IPS-18c (cell line): ENCODE measurements around the gene SAFB2.

Source experiments
- H3K4me3 ChIP-seq: 2 replicates; pipeline ENCODE4 v1.7.0; 2013; ENCODE audit warnings: low read depth, mild to moderate bottlenecking, low read length, moderate library complexity; ENCODE audit not compliant: insufficient read depth
- H3K9me3 ChIP-seq: one replicate; pipeline ENCODE4 v1.6.1; 2013; ENCODE audit warnings: mild to moderate bottlenecking, low read length, moderate library complexity; ENCODE audit not compliant: control insufficient read depth, insufficient read depth

SAFB2 gene

DNA sequence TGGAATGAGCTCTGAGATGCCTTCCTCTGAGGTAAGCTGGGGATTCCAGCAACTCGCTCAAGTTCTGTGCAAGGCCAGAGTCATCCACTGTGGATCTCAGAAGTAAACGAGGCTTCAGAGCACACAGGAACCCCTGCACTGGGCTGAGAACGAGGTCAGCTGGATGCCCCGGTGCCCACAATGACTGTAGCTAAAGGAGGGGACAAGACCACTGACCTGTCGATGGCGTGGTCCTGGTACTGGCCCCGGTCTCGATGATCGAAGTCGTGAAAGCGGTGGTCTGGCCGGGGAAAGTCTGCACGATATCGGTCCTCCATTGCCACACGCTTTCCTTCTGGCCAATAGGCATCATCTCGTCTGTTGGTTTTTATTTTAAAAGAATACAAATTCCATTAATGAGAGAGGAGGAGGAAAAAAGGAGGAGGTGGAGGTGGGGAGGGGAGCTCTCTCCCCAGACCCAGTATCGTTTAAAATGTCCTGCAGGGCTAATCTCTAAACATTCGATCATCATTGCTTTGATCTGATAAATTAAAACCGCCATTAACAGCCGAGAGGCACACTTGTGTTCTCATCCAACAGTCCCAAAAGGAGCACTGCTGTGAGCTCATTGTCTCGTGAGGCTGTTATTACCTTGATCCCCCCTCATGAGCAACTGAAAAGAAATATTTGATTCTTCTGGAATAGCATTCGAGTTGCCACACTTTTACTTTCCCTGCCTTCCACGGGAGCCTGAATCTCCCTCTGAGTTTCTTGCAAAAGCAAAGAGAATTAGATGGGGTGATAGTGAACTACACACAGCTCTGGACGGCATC lies 29.8 kb downstream of the SAFB2 start:
- H3K9me3 ChIP-seq, result no peaks in the 10 kb centered on the region
- no peak overlapping the region for H3K4me3 ChIP-seq

DNA sequence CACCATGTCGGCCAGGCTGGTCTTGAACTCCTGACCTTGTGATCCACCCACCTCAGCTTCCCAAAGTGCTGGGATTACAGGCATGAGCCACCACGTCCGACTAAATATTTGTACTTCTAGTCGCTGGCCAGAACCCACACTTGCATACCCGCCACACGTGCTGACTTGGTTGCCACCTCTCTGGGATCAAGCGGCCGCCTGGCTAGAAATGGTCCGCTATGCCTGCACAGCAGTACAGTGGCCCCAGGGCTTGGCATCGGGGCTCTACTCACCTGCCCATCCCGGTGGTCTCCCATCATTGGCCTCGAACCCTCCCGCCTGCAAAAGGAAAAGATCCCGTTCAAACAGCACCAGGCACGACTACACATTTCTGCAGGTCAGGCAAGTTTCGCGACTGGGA lies 31.1 kb downstream of the SAFB2 start:
- H3K9me3 ChIP-seq, result no peaks in the 10 kb centered on the region
- no peak overlapping the region for H3K4me3 ChIP-seq

DNA sequence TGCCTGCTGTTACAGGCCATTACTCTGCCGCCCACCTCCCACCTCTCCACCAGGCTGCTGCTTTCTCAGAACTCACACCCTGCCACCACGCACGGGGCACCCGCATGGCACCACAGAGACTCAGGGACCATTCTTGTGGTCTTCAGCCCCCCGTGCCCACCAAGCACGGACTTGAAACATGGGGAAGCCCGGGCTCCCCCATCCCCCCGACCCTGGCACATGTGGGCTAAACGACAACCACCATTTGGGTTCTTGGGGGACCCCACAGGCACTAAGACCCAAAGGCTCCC lies 31.8 kb downstream of the SAFB2 start:
- Histone ChIP-seq H3K9me3 (no peaks in the 10 kb centered on the region), H3K4me3 (no peak overlapping the region)

DNA sequence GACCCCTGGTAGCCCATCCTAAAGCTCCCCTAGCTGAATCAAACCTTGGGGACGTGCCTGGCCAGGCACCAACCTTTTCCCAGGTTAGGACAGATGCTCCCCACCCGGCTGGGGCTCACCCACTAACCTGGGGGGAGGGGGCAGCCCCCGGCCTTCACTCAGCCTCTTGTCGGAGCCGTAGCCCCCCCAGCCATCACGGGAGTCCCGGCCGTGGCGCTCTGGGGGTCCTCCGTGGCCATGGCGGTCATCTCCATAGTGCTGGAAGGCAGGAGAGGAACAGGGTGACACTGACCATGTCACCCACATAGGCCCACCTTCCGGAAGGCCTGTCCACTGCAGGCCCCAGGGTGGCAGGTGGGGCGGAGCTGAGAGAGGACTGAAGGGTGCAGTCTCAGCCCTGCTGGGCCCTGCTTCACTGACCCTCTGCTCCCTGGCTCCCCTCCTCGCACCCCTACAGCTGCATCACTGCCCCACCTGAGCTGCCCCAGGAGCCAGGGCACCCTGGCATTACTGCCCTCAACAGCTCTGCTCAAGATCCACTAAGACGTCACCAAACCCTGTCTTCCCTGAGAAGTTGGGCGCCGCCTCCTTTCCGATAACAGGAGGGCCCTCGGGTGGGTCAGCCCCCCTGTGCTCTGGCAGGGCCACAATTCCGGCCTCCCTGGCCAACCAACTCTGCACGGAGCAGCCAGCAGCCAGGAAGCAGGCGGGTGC lies 32.3 kb downstream of the SAFB2 start:
- no peak overlapping the region for H3K4me3 ChIP-seq
- no peaks in the 10 kb centered on the region for H3K9me3 ChIP-seq

DNA sequence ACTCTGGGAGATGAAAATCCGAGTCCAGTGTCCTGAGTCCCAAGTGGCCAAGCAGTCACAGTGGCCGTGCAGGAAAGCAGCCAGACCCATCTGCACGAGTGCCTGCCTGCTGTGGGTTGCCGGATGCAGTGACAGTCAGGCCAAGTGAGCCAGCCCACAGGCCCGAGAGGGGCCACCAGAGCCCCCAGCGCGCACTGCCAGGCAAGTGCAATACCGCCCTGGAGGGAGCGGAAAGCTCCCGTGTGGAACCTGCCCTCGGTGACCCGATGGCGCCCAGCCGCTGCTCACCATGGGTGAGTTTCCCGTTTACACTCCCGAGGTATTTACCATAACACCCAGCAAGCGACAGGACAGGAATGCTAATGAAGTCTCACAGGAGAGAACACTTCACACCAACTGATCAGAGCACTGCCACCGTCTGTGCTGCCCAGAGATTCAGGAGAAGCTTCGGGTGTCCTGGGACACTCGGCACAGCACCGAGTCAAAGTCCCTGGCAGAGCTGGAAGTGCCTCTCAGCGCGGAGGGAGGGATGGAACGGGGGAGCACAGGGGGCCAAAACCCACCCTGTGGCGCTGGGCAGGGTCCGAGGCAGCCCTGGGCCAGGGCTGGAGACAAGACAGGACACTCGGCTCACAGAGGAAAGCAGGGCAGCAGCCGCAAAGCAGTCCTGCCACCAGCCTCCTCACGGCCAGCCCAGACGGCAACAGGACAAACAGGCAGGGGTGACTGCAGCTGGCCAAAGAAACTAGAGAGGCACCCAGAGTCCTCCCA lies 33.5 kb downstream of the SAFB2 start:
- Histone ChIP-seq H3K4me3 (no peak overlapping the region), H3K9me3 (no peaks in the 10 kb centered on the region)

DNA sequence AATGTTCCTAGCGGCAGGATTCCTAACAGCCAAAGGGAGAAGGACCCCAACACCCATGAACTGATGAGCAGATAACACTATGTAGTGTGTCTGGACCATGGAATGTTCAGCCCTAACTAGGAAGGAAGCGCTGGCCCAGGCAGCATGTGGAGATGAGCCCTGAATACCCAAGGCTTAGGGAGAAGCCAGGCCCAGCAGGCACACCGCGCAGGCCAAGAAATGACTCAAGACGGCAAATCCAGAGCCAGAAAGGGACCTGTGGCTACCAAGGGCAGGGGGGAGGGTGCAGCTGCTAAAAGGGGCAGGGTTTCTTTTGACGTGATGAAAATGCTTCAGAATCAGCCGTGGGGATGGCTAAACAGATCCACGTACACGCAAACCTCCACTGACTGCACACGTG lies 34.1 kb downstream of the SAFB2 start:
- Histone ChIP-seq H3K9me3 (no peaks in the 10 kb centered on the region), H3K4me3 (no peak overlapping the region)

DNA sequence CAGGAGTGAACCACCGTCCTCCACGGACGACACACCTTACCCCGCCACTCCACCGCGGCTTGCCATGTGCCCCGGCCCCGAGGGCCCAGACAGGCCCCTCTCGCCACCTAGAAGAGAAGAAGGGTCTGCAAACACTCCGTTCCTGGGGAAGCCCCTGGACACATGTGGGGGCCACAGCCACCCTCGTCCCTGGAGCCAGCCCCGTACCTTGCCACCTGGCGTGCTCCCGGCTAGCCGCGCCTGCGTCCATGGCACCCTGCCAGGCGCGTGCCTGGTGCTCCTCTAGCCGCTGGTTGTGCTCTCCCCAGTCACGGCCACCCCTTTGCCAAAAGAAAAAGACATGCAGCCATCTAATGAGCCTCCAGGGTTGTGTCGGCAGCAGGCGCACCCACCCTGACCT lies 34.9 kb downstream of the SAFB2 start:
- no peaks in the 10 kb centered on the region for H3K9me3 ChIP-seq
- H3K4me3 ChIP-seq, result no peak overlapping the region

DNA sequence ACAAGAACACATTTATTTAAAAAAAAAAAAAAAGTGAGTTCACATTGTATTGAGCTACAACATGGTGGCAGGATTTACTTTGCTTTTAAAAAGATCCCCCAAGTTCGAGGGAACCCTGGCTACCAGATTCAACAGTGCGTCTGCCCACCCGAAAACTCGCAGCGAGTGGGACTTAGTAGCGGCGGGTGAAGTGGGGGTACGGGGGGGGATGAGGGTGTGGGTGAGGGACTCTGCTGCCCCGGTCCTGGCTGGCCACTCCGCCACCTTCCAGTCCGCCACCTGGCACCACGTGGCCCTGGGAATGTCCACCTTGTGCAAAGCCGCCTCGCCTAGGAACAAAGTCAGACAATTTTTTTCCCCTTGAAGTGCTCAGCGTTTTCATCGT lies 35.5 kb downstream of the SAFB2 start:
- H3K4me3 ChIP-seq, result no peak overlapping the region
- no peaks in the 10 kb centered on the region for H3K9me3 ChIP-seq

DNA sequence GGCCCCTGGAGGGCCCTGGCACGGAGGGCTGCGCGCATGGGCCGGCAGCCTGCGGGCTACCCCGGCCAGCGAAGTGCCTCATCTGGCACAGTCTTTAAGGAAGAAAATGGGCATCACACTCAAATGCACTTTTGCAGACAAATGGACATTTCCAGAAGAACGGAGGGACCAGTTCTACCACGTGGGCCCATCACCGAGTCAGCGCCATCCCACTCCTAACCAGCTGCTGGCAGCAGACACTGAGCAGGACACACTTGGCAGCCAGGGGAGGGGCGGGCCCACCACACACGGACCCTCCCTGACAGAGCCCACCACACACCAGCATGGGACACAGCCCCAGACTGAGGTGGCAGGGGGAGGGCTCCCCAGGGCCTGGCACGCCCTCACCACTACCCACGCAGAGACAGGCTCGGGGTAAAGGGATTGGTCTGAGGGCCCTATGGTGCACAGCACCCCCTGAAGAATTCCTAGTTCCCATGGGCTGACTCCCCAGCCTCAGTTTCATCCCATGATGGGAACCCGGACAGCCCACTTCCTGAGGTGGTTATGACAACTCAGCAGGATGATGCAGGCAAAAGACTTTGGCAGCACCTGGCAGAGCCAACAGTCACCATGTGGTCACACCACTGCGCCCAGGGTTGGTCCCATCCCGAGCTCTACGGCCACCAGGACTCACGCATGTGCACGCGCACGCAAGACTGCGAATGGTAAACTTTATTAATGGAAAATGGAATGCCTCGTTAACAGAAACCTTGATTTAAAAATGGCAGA lies 36.1 kb downstream of the SAFB2 start:
- Histone ChIP-seq H3K4me3 (no peak overlapping the region), H3K9me3 (no peaks in the 10 kb centered on the region)

DNA sequence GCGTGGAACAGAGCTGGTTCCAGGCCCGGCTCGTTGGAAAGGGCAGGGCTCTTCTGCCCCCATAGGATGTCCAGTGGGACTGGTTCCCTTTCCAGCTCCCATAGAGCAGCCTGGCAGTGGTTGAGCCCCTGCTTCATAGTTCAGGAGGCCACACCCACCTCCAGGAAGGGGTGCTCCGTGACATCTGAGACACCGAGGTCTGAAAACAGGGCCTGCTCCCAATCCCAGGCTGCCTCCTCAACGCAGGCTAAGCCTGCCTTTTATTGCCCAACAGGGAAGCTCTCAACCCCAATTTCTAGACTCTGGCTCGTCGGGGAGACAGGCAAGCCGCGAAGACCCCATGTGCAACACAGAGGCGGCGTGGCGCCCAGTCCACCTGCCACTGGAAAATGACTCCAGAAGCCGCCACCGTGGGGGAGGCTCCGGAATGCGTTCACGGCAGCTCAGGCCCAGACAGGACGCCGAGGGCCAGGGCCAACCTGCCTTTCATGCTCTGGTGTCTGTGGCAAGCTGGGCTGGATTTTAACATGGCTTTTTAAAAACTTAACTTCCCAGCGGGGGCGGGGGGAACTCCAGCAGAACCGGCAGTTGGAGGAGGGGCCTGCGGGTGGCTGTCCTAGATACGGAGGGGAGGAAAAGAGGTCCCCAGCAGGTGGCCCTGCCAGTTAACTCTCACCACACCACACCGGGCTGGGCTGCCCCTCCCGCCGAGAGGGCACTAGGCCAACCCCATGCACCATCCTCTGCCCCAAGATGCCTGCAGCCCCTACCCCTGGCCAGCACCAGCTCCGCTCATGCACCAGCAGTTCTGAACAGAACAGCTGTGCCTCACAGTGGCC lies 36.9 kb downstream of the SAFB2 start:
- Histone ChIP-seq H3K9me3 (no peaks in the 10 kb centered on the region), H3K4me3 (peak overlapping the region; percentile 40; the same call in 1 of the 2 replicates)

DNA sequence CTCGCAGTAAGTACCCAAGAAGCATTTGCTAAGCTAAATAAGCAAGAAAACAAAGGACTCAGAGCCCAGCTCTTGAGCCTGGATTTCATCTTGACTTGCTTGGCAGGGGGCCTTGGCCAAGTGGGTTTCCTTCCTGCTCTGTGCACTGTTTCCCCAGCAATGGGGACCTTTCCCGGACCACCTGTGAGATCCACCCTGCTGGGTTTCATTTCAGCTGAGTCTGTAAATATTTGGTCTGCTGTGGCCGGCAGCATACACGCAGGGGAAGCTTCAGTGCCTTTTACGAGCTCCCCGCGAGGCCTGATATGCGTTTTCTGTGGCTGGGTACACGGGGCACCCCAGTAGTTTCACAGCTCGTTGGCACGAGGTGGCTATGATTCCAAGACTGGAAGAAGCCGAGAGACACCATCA lies 42.4 kb downstream of the SAFB2 start:
- Histone ChIP-seq H3K9me3 (no peaks in the 10 kb centered on the region), H3K4me3 (no peak overlapping the region)

DNA sequence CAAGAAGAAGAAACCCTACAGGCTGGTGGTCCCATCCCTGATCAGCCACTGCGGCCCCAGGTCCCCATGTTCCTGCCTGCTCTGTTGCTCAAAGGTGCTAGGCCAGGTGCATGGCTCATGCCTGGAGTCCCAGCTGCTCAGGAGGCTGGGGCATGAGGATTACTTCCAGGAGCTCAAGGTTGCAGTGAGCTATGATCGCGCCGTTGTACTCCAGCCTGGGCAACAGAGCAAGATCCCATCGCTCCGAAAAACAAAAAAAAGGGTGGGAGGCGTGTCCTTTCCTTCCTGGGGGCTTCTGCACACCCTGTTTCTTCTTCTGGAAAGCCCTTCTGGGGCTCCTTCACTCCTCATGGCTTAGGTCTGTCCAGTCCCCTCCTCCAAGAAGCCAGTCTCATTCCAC lies 42.9 kb downstream of the SAFB2 start:
- Histone ChIP-seq H3K4me3 (no peak overlapping the region), H3K9me3 (no peaks in the 10 kb centered on the region)

DNA sequence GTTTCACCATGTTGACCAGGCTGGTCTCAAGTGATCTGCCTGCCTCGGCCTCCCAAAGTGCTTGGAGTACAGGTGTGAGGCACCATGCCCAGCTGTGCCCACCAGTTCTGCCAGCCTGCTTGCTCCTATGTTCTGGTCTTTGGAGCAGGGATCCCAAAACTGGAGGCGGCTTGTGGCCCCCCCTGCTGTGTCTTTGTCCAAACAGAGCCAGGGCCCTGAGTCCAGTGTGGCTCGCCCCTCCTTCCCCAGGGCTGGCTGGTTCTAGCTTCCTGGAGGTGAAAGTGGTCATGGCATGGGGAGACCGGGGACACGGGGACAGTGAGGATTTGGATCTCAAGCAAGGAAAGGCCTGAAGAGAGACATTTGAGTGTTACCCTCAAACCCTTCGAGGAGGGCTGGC lies 43.3 kb downstream of the SAFB2 start:
- Histone ChIP-seq H3K4me3 (no peak overlapping the region), H3K9me3 (no peaks in the 10 kb centered on the region)

DNA sequence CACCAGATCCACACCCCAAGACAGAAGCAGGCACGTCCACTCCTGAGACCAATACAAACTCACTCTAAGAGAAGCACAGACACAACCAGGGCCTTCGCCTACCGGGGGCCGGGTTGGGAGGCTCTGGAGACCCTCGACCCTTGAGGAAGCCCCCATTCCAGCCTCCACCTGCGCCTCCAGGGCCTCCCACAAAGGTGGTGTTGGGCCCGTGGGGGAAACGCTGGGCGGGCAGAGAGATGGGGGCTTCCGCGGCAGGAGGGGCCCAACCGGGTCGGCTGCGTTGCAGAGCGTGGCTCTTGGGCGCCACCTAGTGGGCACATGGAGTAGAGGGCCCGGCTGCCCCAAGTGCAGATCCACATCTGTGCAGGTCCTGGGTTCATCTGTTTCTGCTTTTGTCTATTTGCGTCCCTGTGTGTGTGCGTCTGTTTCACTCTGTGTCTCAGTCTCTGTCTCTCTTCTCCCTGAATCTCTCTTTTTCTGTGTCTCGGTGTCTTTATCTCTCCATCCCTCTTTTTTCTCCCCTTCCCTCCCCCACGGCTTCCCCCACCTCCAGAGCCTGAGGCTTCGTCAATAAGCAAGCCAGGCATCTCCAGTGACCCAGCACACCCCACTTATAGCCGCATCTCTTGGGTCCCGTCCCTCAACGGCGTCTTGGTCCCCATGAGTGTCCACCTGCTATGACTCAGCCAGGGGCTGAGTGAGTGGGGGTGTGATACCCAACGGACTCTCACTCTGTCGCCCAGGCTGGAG lies 44.3 kb downstream of the SAFB2 start:
- no peaks in the 10 kb centered on the region for H3K9me3 ChIP-seq
- peak overlapping the region; percentile 34; the same call in 1 of the 2 replicates for H3K4me3 ChIP-seq

DNA sequence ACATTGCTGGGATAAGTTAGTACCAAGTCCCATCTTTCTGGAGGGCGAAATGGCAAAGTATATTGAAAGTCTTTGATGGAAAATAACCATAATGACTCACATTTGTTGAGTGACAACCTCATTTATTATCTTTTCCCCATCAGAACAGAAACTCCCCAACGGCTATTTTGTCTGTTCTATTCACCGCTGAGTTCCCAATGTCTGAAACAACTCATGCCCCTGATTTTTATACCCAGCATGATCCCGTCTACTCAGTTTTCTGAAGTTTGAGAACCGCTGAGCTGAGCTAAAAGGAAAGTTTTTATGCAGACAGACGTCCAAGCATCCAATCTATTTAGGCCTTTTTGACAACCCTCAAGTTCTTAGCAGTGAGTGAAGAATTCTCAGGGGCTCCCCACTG lies 47.0 kb downstream of the SAFB2 start:
- H3K9me3 ChIP-seq, result no peaks in the 10 kb centered on the region

More for the DNA sequence above, 47.0 kb downstream of the SAFB2 start:
- H3K4me3 ChIP-seq, result no peak overlapping the region
